IMR-90 (cell line): ENCODE results near the gene ATP5MK. TPM values are rescaled to one million over a fixed set of nuclear protein-coding genes. Genes with fewer than 3 reads are reported as not detected.

ENCODE experiments used
- ATAC-seq: fragments of 200-7000 bp; cut with Tn5 transposase; 2 replicates; pipeline ENCODE4 v1.9.1; 2020; ENCODE audit warnings: low read depth, mild to moderate bottlenecking, moderate library complexity
- BruUV-seq: library from RNA; stranded (reverse); fragments of 400-500 nt; replicated peaks from 2 replicates; lab custom pipeline; 2021; lab: Mats Ljungman, UMichigan
- CTCF ChIA-PET: fragments of 300-600 bp; formaldehyde crosslinking; extraction: SDS; loops from one replicate; lab custom pipeline; 2021; ENCODE audit warnings: antibody characterized with exemption; lab: Yijun Ruan, JAX
- POLR2A ChIA-PET: fragments of 300-600 bp; sonication (Branson Sonifier 250); formaldehyde crosslinking; loops from one replicate; lab custom pipeline; 2022; ENCODE audit warnings: antibody characterized with exemption; ENCODE audit not compliant: unreplicated experiment; lab: Charles Lee
- DNase-seq: peaks from one replicate; pipeline ENCODE4 v3.0.0; 2013
- H2AFZ ChIP-seq: replicated peaks from 2 replicates; pipeline ENCODE3; 2013; ENCODE audit warnings: low read length, mild to moderate bottlenecking; ENCODE audit not compliant: poor library complexity
- H2AK5ac ChIP-seq: 2 replicates; pipeline ENCODE4 v1.6.1; 2013; ENCODE audit warnings: low read depth, low read length, inconsistent platforms
- H2AK9ac ChIP-seq: replicated peaks from 2 replicates; pipeline ENCODE3; 2013; ENCODE audit warnings: mild to moderate bottlenecking, low read depth, low read length, moderate library complexity; ENCODE audit not compliant: poor library complexity
- H2BK120ac ChIP-seq: 2 replicates; pipeline ENCODE4 v1.6.1; 2013; ENCODE audit warnings: low read depth, low read length, inconsistent platforms
- H2BK15ac ChIP-seq: 3 replicates; pipeline ENCODE4 v1.6.1; 2013; ENCODE audit warnings: low read depth, low read length, inconsistent platforms
- H2BK20ac ChIP-seq: 2 replicates; pipeline ENCODE4 v1.6.1; 2013; ENCODE audit warnings: low read depth, mild to moderate bottlenecking, inconsistent platforms, low read length, moderate library complexity
- H2BK5ac ChIP-seq: 2 replicates; pipeline ENCODE4 v1.6.1; 2013; ENCODE audit warnings: mild to moderate bottlenecking, low read depth, low read length, inconsistent platforms; ENCODE audit not compliant: poor library complexity, severe bottlenecking
- H3K14ac ChIP-seq: replicated peaks from 2 replicates; pipeline ENCODE4 v1.6.1; 2013; ENCODE audit warnings: low read depth, low read length, inconsistent platforms
- H3K18ac ChIP-seq: 2 replicates; pipeline ENCODE4 v1.6.1; 2013; ENCODE audit warnings: low read depth, low read length, control low read depth
- H3K23ac ChIP-seq: 2 replicates; pipeline ENCODE4 v1.6.1; 2013; ENCODE audit warnings: low read depth, low read length, inconsistent platforms
- H3K27ac ChIP-seq: 2 replicates; pipeline ENCODE4 v1.5.1; 2013; ENCODE audit warnings: mild to moderate bottlenecking, control low read depth, low read length; ENCODE audit not compliant: insufficient read depth
- H3K27me3 ChIP-seq: 2 replicates; pipeline ENCODE4 v1.6.1; 2013; ENCODE audit warnings: low read length; ENCODE audit not compliant: control insufficient read depth, insufficient read depth
- H3K36me3 ChIP-seq: 2 replicates; pipeline ENCODE4 v1.6.1; 2013; ENCODE audit warnings: low read length, mixed read lengths; ENCODE audit not compliant: control insufficient read depth, insufficient read depth
- H3K4ac ChIP-seq: 2 replicates; pipeline ENCODE4 v1.6.1; 2013; ENCODE audit warnings: low read depth, low read length, inconsistent platforms
- H3K4me1 ChIP-seq: 2 replicates; pipeline ENCODE4 v1.6.1; 2013; ENCODE audit warnings: low read length, mixed read lengths; ENCODE audit not compliant: control insufficient read depth, insufficient read depth
- H3K4me2 ChIP-seq: 2 replicates; pipeline ENCODE4 v1.6.1; 2013; ENCODE audit warnings: low read depth, mild to moderate bottlenecking, control low read depth, low read length, moderate library complexity
- H3K4me3 ChIP-seq: 2 replicates; pipeline ENCODE4 v1.5.1; 2013; ENCODE audit warnings: low read depth, mild to moderate bottlenecking, control low read depth, low read length, moderate library complexity; ENCODE audit not compliant: insufficient read depth
- H3K56ac ChIP-seq: 2 replicates; pipeline ENCODE4 v1.6.1; 2013; ENCODE audit warnings: low read length, inconsistent platforms; ENCODE audit not compliant: insufficient read depth; ENCODE audit errors: extremely low read depth
- H3K79me1 ChIP-seq, 2 experiments: 2 replicates each; pipeline ENCODE4 v1.6.1; 2013; ENCODE audit warnings: low read length in 2 of 2, inconsistent platforms in 1 of 2, low read depth in 1 of 2
- H3K9ac ChIP-seq: 2 replicates; pipeline ENCODE4 v1.6.1; 2013; ENCODE audit warnings: low read depth, low read length, control low read depth
- H3K9me1 ChIP-seq: 2 replicates; pipeline ENCODE4 v1.6.1; 2013; ENCODE audit warnings: low read length, inconsistent platforms; ENCODE audit not compliant: insufficient read depth
- H3K9me3 ChIP-seq: 2 replicates; pipeline ENCODE4 v1.6.1; 2013; ENCODE audit warnings: low read length; ENCODE audit not compliant: control insufficient read depth, insufficient read depth
- H4K20me1 ChIP-seq: 2 replicates; pipeline ENCODE4 v1.6.1; 2013; ENCODE audit warnings: low read length, inconsistent platforms; ENCODE audit not compliant: insufficient read depth
- H4K5ac ChIP-seq: 2 replicates; pipeline ENCODE4 v1.6.1; 2013; ENCODE audit warnings: mild to moderate bottlenecking, low read depth, low read length, control low read depth
- H4K8ac ChIP-seq, 2 experiments: 2 replicates each; pipeline ENCODE4 v1.6.1; 2013; ENCODE audit warnings: low read depth in 2 of 2, low read length in 2 of 2, control low read depth in 1 of 2, inconsistent platforms in 1 of 2
- H4K91ac ChIP-seq: 2 replicates; pipeline ENCODE4 v1.6.1; 2013; ENCODE audit warnings: low read depth, low read length, inconsistent platforms; ENCODE audit not compliant: insufficient read depth
- CEBPB ChIP-seq: IDR thresholded peaks from 2 replicates; pipeline ENCODE4 v1.6.1; 2012; ENCODE audit warnings: low read depth, low read length, improper control_type of control experiment
- CHD1 ChIP-seq: IDR thresholded peaks from 2 replicates; pipeline ENCODE4 v1.6.1; 2012; ENCODE audit warnings: low read depth, low read length, improper control_type of control experiment
- FOS ChIP-seq: fragments of 150-350 bp; IDR thresholded peaks from 2 replicates; pipeline ENCODE4 v1.6.1; 2016; ENCODE audit warnings: low read depth, low read length
- MAZ ChIP-seq: IDR thresholded peaks from 2 replicates; pipeline ENCODE4 v1.6.1; 2012; ENCODE audit warnings: low read depth, mild to moderate bottlenecking, low read length, improper control_type of control experiment, moderate library complexity, borderline replicate concordance
- POLR2A ChIP-seq: IDR thresholded peaks from 2 replicates; pipeline ENCODE4 v1.6.1; 2012; ENCODE audit warnings: mild to moderate bottlenecking, low read depth, low read length
- RCOR1 ChIP-seq: IDR thresholded peaks from 2 replicates; pipeline ENCODE4 v1.6.1; 2012; ENCODE audit warnings: mild to moderate bottlenecking, low read length, improper control_type of control experiment; ENCODE audit not compliant: insufficient replicate concordance
- WGBS, 2 experiments: methylation state at CpG; one replicate each; pipeline versions ENCODE4 v1.1.5 to v1.1.7; 2013; ENCODE audit warnings: missing lambda C conversion rate in 2 of 2; ENCODE audit not compliant: insufficient read length in 1 of 2; ENCODE audit errors: extremely low coverage in 2 of 2; 5-methylcytosine and 5-hydroxymethylcytosine counted together
- dilution Hi-C: fragments of 300-500 bp; cut with HindIII; formaldehyde crosslinking; loops from one replicate; pipeline ENCODE4 v1.14.3; 2018; ENCODE audit warnings: low sequenced_read_pairs; ENCODE audit not compliant: unreplicated experiment
- in situ Hi-C: fragments of 300-500 bp; cut with MboI; formaldehyde crosslinking; loops from 3 replicates; pipeline ENCODE4 v1.14.3; 2019; ENCODE audit warnings: low sequenced_read_pairs, inconsistent platforms, mixed read lengths
- intact Hi-C: fragments of 100-400 bp; cut with micrococcal nuclease; formaldehyde crosslinking; loops from 2 replicates; pipeline ENCODE4 v1.10.0; 2022
- polyA plus RNA-seq, 3 experiments: library from polyadenylated mRNA; depleted of rRNA; stranded (reverse); fragments of >200 nt; gene quantifications; 2 replicates each; pipeline ENCODE4 v1.2.3, GENCODE V29; 2012; ENCODE audit warnings: low replicate concordance in 1 of 3
- total RNA-seq: library from RNA; depleted of rRNA; stranded (reverse); fragments of >200 nt; gene quantifications from 2 replicates; pipeline ENCODE4 v1.2.3, GENCODE V29; 2012

Gene ATP5MK
- total and polyA plus RNA-seq, 2 of the 4 experiments (the other 2 are of a cell fraction), result 73.4 to 101 TPM

GRCh38 chr10:103423748-103424147, 27.5 kb upstream of the ATP5MK start:
- Histone ChIP-seq H3K4me2 (no peak overlapping the region), H4K20me1 (no peaks in the 10 kb centered on the region), H3K9me3 (no peaks in the 10 kb centered on the region), H3K79me1 (peaks cover 6 to 9% of the 10 kb centered on the region in 2 experiments; a peak in 2 of 4 replicates), H3K9ac (no peak overlapping the region), H2BK5ac (no peak overlapping the region), H3K4me1 (no peaks in the 10 kb centered on the region), H3K14ac (no peak overlapping the region), H3K18ac (no peak overlapping the region), H4K91ac (no peak overlapping the region), H2BK15ac (no peak overlapping the region), H3K23ac (no peak overlapping the region), H3K36me3 (peaks cover 58% of the 10 kb centered on the region), H3K4ac (no peak overlapping the region), H2AFZ (no peak overlapping the region), H2BK20ac (no peak overlapping the region), H4K8ac (no peak overlapping the region), H3K56ac (no peak overlapping the region), H2AK9ac (no peak overlapping the region), H4K5ac (no peak overlapping the region), H2BK120ac (no peak overlapping the region), H3K4me3 (no peak overlapping the region), H2AK5ac (no peak overlapping the region), H3K27me3 (no peaks in the 10 kb centered on the region), H3K9me1 (no peaks in the 10 kb centered on the region), H3K27ac (no peak overlapping the region)
- BruUV-seq, result no TSS peak
- in situ Hi-C loops (no loop called here), dilution Hi-C loops (no loop called here), intact Hi-C loops (no loop called here)
- POLR2A ChIA-PET, result no interaction called here
- no peak for TF ChIP-seq FOS
- TF ChIP-seq RCOR1, result no peak
- no peak for TF ChIP-seq MAZ
- no peak for TF ChIP-seq CHD1
- TF ChIP-seq POLR2A, result no peak
- no peak for TF ChIP-seq CEBPB
- CTCF ChIA-PET, result no interaction called here
- no peak for DNase-seq
- no peak for ATAC-seq
- 60% methylated on average over 1 of the region's 5 CpGs; no CpG with 5 or more reads in 1 of the 2 experiments for WGBS, 2 experiments
